H9 (cell line): Measurements from ENCODE around the gene FAM193B. TPM values are rescaled to one million over a fixed set of nuclear protein-coding genes. Genes with fewer than 3 reads are reported as not detected.
A peak's percentile ranks its signal among the peaks of the same experiment; 100 is the strongest.

Source experiments
- DNase-seq: peaks from one replicate; pipeline ENCODE4 v3.0.0-alpha.2; 2017
- H2AFZ ChIP-seq: one replicate; pipeline ENCODE4 v1.6.1; 2013; ENCODE audit warnings: mild to moderate bottlenecking, low read length, control low read depth, moderate library complexity
- H2AK5ac ChIP-seq: 2 replicates; pipeline ENCODE4 v1.6.1; 2013; ENCODE audit warnings: low read length, control low read depth, mixed read lengths; ENCODE audit not compliant: insufficient read length
- H2BK120ac ChIP-seq: one replicate; pipeline ENCODE4 v1.6.1; 2013; ENCODE audit warnings: low read depth, mild to moderate bottlenecking, low read length, control low read depth, inconsistent platforms; ENCODE audit not compliant: poor library complexity, severe bottlenecking
- H2BK12ac ChIP-seq: 2 replicates; pipeline ENCODE4 v1.6.1; 2013; ENCODE audit warnings: low read length, control low read depth, mixed read lengths, low read depth; ENCODE audit not compliant: insufficient read length
- H2BK15ac ChIP-seq: 2 replicates; pipeline ENCODE4 v1.6.1; 2013; ENCODE audit warnings: low read depth, low read length, control low read depth
- H2BK20ac ChIP-seq: one replicate; pipeline ENCODE4 v1.6.1; 2013; ENCODE audit warnings: low read depth, mild to moderate bottlenecking, low read length, control low read depth, inconsistent platforms; ENCODE audit not compliant: poor library complexity, severe bottlenecking
- H2BK5ac ChIP-seq: 2 replicates; pipeline ENCODE4 v1.6.1; 2013; ENCODE audit warnings: low read length, control low read depth, mixed read lengths; ENCODE audit not compliant: insufficient read length
- H3K14ac ChIP-seq: 2 replicates; pipeline ENCODE4 v1.6.1; 2013; ENCODE audit warnings: low read length, control low read depth; ENCODE audit not compliant: insufficient read depth
- H3K18ac ChIP-seq: 2 replicates; pipeline ENCODE4 v1.6.1; 2013; ENCODE audit warnings: low read depth, mild to moderate bottlenecking, mixed read lengths, low read length, control low read depth; ENCODE audit not compliant: insufficient read length
- H3K23ac ChIP-seq: 2 replicates; pipeline ENCODE4 v1.6.1; 2013; ENCODE audit warnings: low read length, control low read depth, mixed read lengths, low read depth; ENCODE audit not compliant: insufficient read length
- H3K23me2 ChIP-seq: 2 replicates; pipeline ENCODE4 v1.6.1; 2013; ENCODE audit warnings: low read depth, mild to moderate bottlenecking, mixed read lengths, low read length, control low read depth; ENCODE audit not compliant: insufficient read length, poor library complexity, severe bottlenecking
- H3K27ac ChIP-seq: 2 replicates; pipeline ENCODE4 v1.5.1; 2013; ENCODE audit warnings: low read length, control low read depth, mixed read lengths, low read depth; ENCODE audit not compliant: insufficient read length
- H3K27me3 ChIP-seq: 2 replicates; pipeline ENCODE4 v1.6.1; 2013; ENCODE audit warnings: low read length, control low read depth, inconsistent platforms; ENCODE audit not compliant: insufficient read depth
- H3K4ac ChIP-seq: 2 replicates; pipeline ENCODE4 v1.6.1; 2013; ENCODE audit warnings: low read depth, mild to moderate bottlenecking, control low read depth, inconsistent platforms, low read length, moderate library complexity
- H3K4me1 ChIP-seq: 2 replicates; pipeline ENCODE4 v1.6.1; 2013; ENCODE audit warnings: low read length, control low read depth, inconsistent platforms; ENCODE audit not compliant: insufficient read depth
- H3K4me2 ChIP-seq: 2 replicates; pipeline ENCODE4 v1.6.1; 2013; ENCODE audit warnings: low read length, control low read depth, mixed read lengths; ENCODE audit not compliant: insufficient read length, insufficient read depth
- H3K56ac ChIP-seq: 2 replicates; pipeline ENCODE4 v1.6.1; 2013; ENCODE audit warnings: low read depth, mild to moderate bottlenecking, mixed read lengths, low read length, control low read depth; ENCODE audit not compliant: insufficient read length
- H3K79me1 ChIP-seq: 2 replicates; pipeline ENCODE4 v1.6.1; 2013; ENCODE audit warnings: low read depth, mild to moderate bottlenecking, moderate library complexity, low read length, control low read depth, inconsistent platforms; ENCODE audit not compliant: insufficient read depth, poor library complexity, severe bottlenecking
- H3K79me2 ChIP-seq: 2 replicates; pipeline ENCODE4 v1.6.1; 2013; ENCODE audit warnings: low read length, control low read depth, inconsistent platforms; ENCODE audit not compliant: insufficient read depth
- H3K9ac ChIP-seq: 2 replicates; pipeline ENCODE4 v1.6.1; 2013; ENCODE audit warnings: low read length, control low read depth, mixed read lengths; ENCODE audit not compliant: insufficient read length; ENCODE audit errors: extremely low read depth
- H3K9me3 ChIP-seq: one replicate; pipeline ENCODE4 v1.6.1; 2013; ENCODE audit warnings: low read depth, low read length, inconsistent platforms; ENCODE audit not compliant: control insufficient read depth
- H3T11ph ChIP-seq: one replicate; pipeline ENCODE4 v1.6.1; 2013; ENCODE audit warnings: mild to moderate bottlenecking, low read length, control low read depth, inconsistent platforms
- H4K20me1 ChIP-seq: one replicate; pipeline ENCODE4 v1.6.1; 2013; ENCODE audit not compliant: control insufficient read depth, insufficient read length, insufficient read depth
- H4K5ac ChIP-seq: 2 replicates; pipeline ENCODE4 v1.6.1; 2013; ENCODE audit warnings: low read depth, mild to moderate bottlenecking, mixed read lengths, low read length, control low read depth; ENCODE audit not compliant: insufficient read length
- H4K8ac ChIP-seq: replicated peaks from 2 replicates; pipeline ENCODE4 v1.6.1; 2013; ENCODE audit warnings: low read length, control low read depth, mixed read lengths, low read depth; ENCODE audit not compliant: insufficient read length
- H4K91ac ChIP-seq: 2 replicates; pipeline ENCODE4 v1.6.1; 2013; ENCODE audit warnings: low read depth, mild to moderate bottlenecking, moderate library complexity, mixed read lengths, low read length, control low read depth; ENCODE audit not compliant: insufficient read length
- H3K27ac Mint-ChIP-seq, 3 experiments: 2 replicates in 2 of 3; 3 replicates in 1 of 3; pipeline ENCODE4 v1.8.0; 2020 to 2021; ENCODE audit warnings: mixed read lengths in 3 of 3, mild to moderate bottlenecking in 1 of 3, moderate library complexity in 1 of 3
- H3K27me3 Mint-ChIP-seq: 2 replicates; pipeline ENCODE4 v1.8.0; 2021; ENCODE audit warnings: low read depth, mild to moderate bottlenecking, moderate library complexity, mixed read lengths
- H3K36me3 Mint-ChIP-seq, 3 experiments: 2 replicates in 2 of 3; 3 replicates in 1 of 3; pipeline ENCODE4 v1.8.0; 2020 to 2021; ENCODE audit warnings: low read depth in 3 of 3, mixed read lengths in 3 of 3; ENCODE audit not compliant: insufficient read depth in 1 of 3
- H3K4me1 Mint-ChIP-seq, 2 experiments: 2 replicates each; pipeline ENCODE4 v1.8.0; 2020; ENCODE audit warnings: mixed read lengths in 2 of 2
- H3K4me3 Mint-ChIP-seq, 2 experiments: 2 replicates in 1 of 2; 3 replicates in 1 of 2; pipeline ENCODE4 v1.8.0; 2020 to 2021; ENCODE audit warnings: mild to moderate bottlenecking in 2 of 2, mixed read lengths in 2 of 2, moderate library complexity in 1 of 2
- H3K9me3 Mint-ChIP-seq, 2 experiments: 2 replicates in 1 of 2; 3 replicates in 1 of 2; pipeline ENCODE4 v1.8.0; 2020; ENCODE audit warnings: mild to moderate bottlenecking in 2 of 2, mixed read lengths in 2 of 2, moderate library complexity in 1 of 2
- CTCF ChIP-seq: fragments of 200-600 bp; sonication (generic); conservative IDR thresholded peaks from 3 replicates; pipeline ENCODE4 v1.8.0; 2021; ENCODE audit warnings: antibody characterized with exemption, mild to moderate bottlenecking
- WGBS: extraction: QIAGEN DNeasy Blood & Tissue Kit; methylation state at CpG from one replicate; pipeline ENCODE4 v1.1.7; 2013; ENCODE audit warnings: missing lambda C conversion rate, low lambda C conversion rate, mixed read lengths; ENCODE audit not compliant: insufficient read length; ENCODE audit errors: extremely low coverage; 5-methylcytosine and 5-hydroxymethylcytosine counted together
- total RNA-seq: library from RNA; stranded (reverse); gene quantifications from 2 replicates; pipeline ENCODE4 v1.2.1, GENCODE V29; 2021

The FAM193B gene
- total RNA-seq, 1 experiment from 2014 or later = 71.5 TPM

DNA sequence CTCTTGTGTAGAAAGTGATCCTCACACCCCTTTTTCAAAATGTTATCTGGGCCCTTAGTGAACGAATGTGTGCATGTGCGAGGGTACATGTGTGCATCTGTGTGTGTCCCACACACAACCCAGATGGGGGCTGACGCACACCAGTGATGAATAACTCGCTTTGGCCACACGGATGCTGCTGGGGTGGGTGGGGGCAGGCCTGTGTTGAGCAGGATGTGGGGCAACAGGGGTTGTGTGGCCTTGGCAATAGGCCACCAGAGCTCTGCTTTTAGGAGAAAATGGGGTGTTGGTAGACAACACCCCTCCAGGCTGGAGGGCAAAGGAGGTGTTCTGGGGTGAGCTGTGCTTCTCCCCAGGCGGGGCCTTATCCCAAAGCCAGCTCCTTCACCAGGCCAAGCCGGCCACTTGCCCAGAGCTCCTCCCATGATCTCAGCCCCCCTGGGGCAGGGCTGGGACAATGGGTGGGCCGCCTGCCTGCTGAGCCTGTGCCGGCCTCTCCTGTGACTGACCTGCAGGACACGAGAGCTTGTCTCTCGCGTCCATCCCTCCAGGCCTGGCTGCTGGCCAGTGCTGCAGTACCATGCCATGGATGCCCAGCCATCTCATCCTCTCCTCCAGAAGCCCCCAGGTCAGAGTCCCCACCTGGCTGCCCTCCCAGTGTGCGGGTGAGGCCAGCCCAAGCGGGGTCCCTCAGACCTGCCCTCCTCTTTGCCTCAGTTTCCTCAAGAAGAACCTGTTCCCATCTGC lies 82.6 kb downstream of the FAM193B start:
- Histone ChIP-seq H3K23me2 (peaks cover 4% of the 10 kb centered on the region), H3K9ac (peak overlapping the region; percentile 76), H3K23ac (no peak overlapping the region), H3K79me1 (peaks cover 10% of the 10 kb centered on the region), H3K14ac (no peak overlapping the region; the same call in 1 of the 2 replicates), H2BK5ac (no peak overlapping the region), H2BK15ac (no peak overlapping the region), H3K27me3 (no peaks in the 10 kb centered on the region), H4K5ac (no peak overlapping the region), H4K8ac (no peak overlapping the region), H3K4me1 (peaks cover 24% of the 10 kb centered on the region; the same call in 1 of the 2 replicates), H3T11ph (no peak overlapping the region), H3K27ac (no peak overlapping the region), H2BK120ac (no peak overlapping the region), H4K91ac (no peak overlapping the region), H2AK5ac (no peak overlapping the region), H3K79me2 (peaks cover 26% of the 10 kb centered on the region; the same call in 1 of the 2 replicates), H3K18ac (no peak overlapping the region), H4K20me1 (no peaks in the 10 kb centered on the region), H2AFZ (no peak overlapping the region), H3K9me3 (no peaks in the 10 kb centered on the region), H2BK20ac (no peak overlapping the region), H3K4me2 (peak overlapping the region; percentile 55), H3K56ac (no peak overlapping the region), H2BK12ac (no peak overlapping the region), H3K4ac (no peak overlapping the region)
- Mint-ChIP-seq H3K27ac (peak overlapping the region in 2 of 3 experiments; percentile 75 to 76; a peak in 4 of 7 replicates), H3K9me3 (no peaks in the 10 kb centered on the region), H3K4me1 (peaks cover 43 to 65% of the 10 kb centered on the region in 2 experiments), H3K27me3 (no peaks in the 10 kb centered on the region; the same call in 1 of the 2 replicates), H3K36me3 (peaks cover 35 to 53% (median 51%) of the 10 kb centered on the region in 3 experiments), H3K4me3 (peak overlapping the region; percentile 83 to 89)
- WGBS = no CpG with 5 or more reads among the region's 14 CpGs
- DNase-seq = no peak
- TF ChIP-seq CTCF = no peak
